HL-60 (cell line): Measurements from ENCODE around the gene ANKRD33.
A peak's percentile ranks its signal among the peaks of the same experiment; 100 is the strongest.

Experiments used
- DNase-seq, 2 experiments: peaks; one replicate each; pipeline ENCODE4 v3.0.0-alpha.2; 2010 to 2020; ENCODE audit warnings: low read depth in 1 of 2, low spot score in 1 of 2
- H3K27ac ChIP-seq: fragments of 250-450 bp; sonication (Bioruptor Pico); replicated peaks from 2 replicates; pipeline ENCODE4 v1.5.1; 2020; ENCODE audit warnings: mild to moderate bottlenecking, moderate library complexity
- H3K27me3 ChIP-seq: fragments of 250-450 bp; sonication (Bioruptor Pico); 2 replicates; pipeline ENCODE4 v1.5.1; 2021; ENCODE audit warnings: mild to moderate bottlenecking, moderate library complexity; ENCODE audit not compliant: insufficient read depth, poor library complexity, severe bottlenecking
- H3K4me3 ChIP-seq: replicated peaks from 2 replicates; pipeline ENCODE4 v1.5.1; 2011; ENCODE audit warnings: mild to moderate bottlenecking, control low read depth, low read length; ENCODE audit not compliant: insufficient read depth
- GABPA ChIP-seq: IDR thresholded peaks from 2 replicates; pipeline ENCODE4 v1.6.1; 2012; ENCODE audit warnings: low read depth
- POLR2AphosphoS5 ChIP-seq: IDR thresholded peaks from 2 replicates; pipeline ENCODE4 v1.6.1; 2012; ENCODE audit warnings: low read depth
- REST ChIP-seq: IDR thresholded peaks from 2 replicates; pipeline ENCODE4 v1.6.1; 2012; ENCODE audit warnings: low read depth; ENCODE audit not compliant: insufficient replicate concordance
- SPI1 ChIP-seq: IDR thresholded peaks from 2 replicates; pipeline ENCODE4 v1.6.1; 2012; ENCODE audit warnings: low read depth, mild to moderate bottlenecking, borderline replicate concordance
- TF ChIP-seq, protein P1 (sequence below): IDR thresholded peaks from one replicate; pipeline ENCODE4 v1.5.1; 2011; ENCODE audit warnings: low read length, control low read depth, inconsistent platforms; ENCODE audit not compliant: insufficient read depth

Gene ANKRD33

DNA sequence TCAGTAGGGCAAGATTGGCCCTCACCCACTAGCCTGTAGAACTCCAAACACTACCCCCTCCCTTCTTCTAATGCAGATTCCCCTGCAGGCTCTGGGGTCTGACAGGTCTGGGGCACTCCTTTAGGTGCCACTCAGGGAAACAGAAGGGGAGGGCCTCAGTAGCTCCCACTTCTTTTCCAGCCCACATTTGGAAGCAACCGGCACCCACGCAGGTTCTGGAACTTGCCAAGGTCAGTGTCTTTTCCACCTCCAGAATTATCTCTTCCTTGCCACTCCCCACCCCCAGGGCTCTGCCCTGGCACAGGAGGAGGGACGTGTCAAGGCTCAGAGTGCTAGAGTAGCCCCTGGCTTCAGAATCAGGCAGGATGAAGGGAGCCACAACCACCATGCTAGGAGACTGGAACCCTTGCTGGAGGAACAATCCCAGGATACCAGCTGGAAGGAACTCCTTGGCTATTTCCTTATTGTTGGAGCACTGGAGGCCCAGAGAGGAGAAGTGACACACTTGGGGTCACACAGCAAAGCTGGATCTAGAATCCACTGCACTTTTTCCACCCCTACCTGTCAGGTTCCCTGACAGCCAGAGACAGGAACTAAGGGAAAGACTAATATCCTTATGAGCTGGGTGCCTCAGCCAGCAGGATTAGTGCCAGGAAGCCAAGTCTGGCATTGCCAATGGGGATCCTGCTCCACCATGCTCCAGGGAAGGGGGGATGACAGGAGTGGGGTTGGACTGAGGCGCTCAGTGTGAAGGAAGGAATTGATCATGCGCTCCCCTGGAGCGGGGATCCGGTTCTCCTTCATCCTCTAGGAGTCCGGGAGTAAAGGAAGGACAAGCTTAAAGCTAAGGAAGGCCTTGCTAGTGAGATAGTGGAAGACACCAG is 37.6 kb upstream of the ANKRD33 start:
- peaks cover 32% of the 10 kb centered on the region for H3K27me3 ChIP-seq
- no peak for DNase-seq
- TF ChIP-seq SPI1 = no peak
- no peak for TF ChIP-seq GABPA
- TF ChIP-seq, protein P1, sequence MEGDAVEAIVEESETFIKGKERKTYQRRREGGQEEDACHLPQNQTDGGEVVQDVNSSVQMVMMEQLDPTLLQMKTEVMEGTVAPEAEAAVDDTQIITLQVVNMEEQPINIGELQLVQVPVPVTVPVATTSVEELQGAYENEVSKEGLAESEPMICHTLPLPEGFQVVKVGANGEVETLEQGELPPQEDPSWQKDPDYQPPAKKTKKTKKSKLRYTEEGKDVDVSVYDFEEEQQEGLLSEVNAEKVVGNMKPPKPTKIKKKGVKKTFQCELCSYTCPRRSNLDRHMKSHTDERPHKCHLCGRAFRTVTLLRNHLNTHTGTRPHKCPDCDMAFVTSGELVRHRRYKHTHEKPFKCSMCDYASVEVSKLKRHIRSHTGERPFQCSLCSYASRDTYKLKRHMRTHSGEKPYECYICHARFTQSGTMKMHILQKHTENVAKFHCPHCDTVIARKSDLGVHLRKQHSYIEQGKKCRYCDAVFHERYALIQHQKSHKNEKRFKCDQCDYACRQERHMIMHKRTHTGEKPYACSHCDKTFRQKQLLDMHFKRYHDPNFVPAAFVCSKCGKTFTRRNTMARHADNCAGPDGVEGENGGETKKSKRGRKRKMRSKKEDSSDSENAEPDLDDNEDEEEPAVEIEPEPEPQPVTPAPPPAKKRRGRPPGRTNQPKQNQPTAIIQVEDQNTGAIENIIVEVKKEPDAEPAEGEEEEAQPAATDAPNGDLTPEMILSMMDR = no peak
- no peak for TF ChIP-seq REST
- no peak for TF ChIP-seq POLR2AphosphoS5

DNA sequence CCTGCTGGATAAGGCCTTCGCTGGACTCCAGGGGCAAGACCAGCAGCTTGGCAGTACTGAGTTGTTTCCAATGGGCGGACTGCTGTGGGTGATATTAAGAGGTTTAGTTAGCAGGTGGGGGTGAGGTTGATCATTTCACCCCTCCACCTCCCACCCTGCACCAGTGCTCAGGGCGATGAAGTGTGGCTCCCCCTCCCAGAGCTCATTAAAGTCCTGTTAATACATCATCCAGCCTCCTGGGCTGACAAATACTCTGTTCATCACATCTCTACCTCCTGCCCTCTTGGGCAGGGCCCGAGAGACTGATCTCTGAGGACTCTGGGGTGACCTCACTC is 37.0 kb upstream of the ANKRD33 start:
- no peak for DNase-seq
- Histone ChIP-seq H3K27me3 (peaks cover 28% of the 10 kb centered on the region), H3K4me3 (no peak overlapping the region), H3K27ac (no peak overlapping the region)
- TF ChIP-seq REST (no peak), GABPA (no peak)
- TF ChIP-seq, protein P1 = no peak

More for the DNA sequence above, 37.6 kb upstream of the ANKRD33 start:
- H3K27ac ChIP-seq = no peak overlapping the region
- no peak overlapping the region for H3K4me3 ChIP-seq

DNA sequence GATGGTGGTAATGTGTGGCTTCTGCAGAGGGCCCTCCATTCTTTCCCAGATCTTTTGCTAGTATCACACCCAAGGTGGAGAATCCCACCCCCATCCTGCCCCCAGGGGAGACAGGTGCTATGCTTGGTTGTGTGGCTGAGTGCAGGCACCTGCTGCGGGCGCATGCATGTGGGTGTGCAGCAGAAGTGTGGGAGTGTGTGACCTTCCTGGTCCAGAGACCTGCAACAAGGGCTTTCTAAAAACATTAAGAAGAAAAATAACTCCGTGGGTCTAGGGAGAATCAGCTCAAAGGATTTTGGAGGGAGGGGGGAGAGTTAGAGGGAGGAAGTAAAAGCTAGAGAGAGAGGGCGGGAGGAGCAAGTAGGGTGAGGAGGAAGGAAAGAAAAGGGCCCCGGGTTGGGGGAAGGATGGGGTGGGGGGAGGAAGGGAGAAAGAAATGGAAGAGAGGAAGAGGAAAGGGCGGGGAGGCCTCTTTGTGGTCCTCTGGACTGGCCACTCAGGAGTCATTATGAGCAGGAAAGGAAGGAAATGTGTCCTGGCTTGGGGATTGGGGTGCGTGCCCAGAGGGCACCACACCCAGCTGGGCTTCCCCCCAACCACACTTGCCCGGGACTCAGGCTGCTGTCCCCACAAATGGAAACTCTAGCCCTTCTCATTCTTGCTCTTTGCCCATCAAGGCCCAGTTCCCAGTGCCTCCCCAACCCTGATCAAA is 36.3 kb upstream of the ANKRD33 start:
- Histone ChIP-seq H3K4me3 (no peak overlapping the region), H3K27me3 (peaks cover 21% of the 10 kb centered on the region), H3K27ac (no peak overlapping the region)
- TF ChIP-seq SPI1 (no peak), POLR2AphosphoS5 (no peak), REST (no peak), GABPA (no peak)
- TF ChIP-seq, protein P1 = no peak
- DNase-seq = peak in 1 of 2 experiments; percentile 29
